PFSK-1 (cell line): Measurements from ENCODE around the gene PDE4B.

Source experiments
- POLR2AphosphoS5 ChIP-seq: IDR thresholded peaks from 2 replicates; pipeline ENCODE4 v1.6.1; 2012; ENCODE audit warnings: low read depth, mild to moderate bottlenecking, control low read depth, low read length, moderate library complexity
- REST ChIP-seq, 2 experiments: IDR thresholded peaks; 2 replicates each; pipeline versions ENCODE4 v1.6.1 to v1.8.0; 2011 to 2012; ENCODE audit warnings: low read depth in 2 of 2, low read length in 2 of 2, control low read depth in 1 of 2, inconsistent platforms in 1 of 2, mild to moderate bottlenecking in 1 of 2, moderate library complexity in 1 of 2; ENCODE audit not compliant: insufficient read depth in 1 of 2
- SIN3A ChIP-seq: IDR thresholded peaks from 2 replicates; pipeline ENCODE4 v1.6.1; 2012; ENCODE audit warnings: mild to moderate bottlenecking, low read length, moderate library complexity, borderline replicate concordance; ENCODE audit not compliant: insufficient read depth
- TAF1 ChIP-seq: IDR thresholded peaks from 2 replicates; pipeline ENCODE4 v1.6.1; 2012; ENCODE audit warnings: low read length, control low read depth, borderline replicate concordance; ENCODE audit not compliant: insufficient read depth

DNA sequence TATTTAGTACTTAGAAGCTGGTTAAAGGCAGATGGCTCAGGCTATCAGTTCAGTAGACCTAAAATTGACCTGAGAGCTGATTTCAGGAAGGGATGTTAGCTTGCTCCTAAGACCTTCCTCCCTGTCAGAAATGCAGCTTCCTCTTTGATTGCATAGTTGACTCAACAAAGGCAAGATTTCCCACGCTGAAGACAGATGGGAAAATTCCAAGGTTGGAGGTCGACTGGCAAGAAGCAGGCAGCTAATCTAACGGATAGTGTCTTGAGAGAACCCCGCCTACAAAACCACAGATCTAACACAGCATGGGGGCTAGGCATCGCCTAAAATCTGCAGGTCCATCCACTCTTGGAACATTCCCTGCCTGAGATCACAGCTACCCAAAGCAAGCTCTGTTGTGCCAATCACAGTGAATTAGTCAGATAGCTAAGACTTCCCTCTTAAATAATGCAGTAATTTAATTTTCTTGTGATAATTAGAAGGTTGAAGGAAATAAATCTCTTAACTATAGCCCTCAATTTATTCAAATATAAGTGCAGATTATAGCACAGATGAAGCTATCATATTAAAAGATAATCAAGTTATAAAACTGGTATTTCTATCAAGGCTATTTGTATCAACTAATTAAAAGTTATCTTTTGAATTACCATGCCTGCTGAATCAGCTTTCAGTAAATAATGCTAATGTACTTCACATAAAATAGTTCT lies 383.5 kb downstream of the PDE4B start:
- TF ChIP-seq POLR2AphosphoS5 (no peak), TAF1 (no peak), SIN3A (no peak), REST (IDR thresholded peaks at IDR 0.05; ENCODE audit: insufficient read depth in 1 of 2, low read depth in 2 of 2, low read length in 2 of 2) (no peak)
